RWPE2 (cell line): ENCODE data around the gene SH3YL1.
A peak's percentile ranks its signal among the peaks of the same experiment; 100 is the strongest.

ENCODE experiments used
- ATAC-seq: fragments of 200-7000 bp; cut with Tn5 transposase; 3 replicates; pipeline ENCODE4 v1.9.1; 2021; ENCODE audit warnings: low read depth
- DNase-seq: peaks from one replicate; pipeline ENCODE4 v3.0.0-alpha.2; 2020; ENCODE audit warnings: low spot score
- H3K27ac ChIP-seq: fragments of 450-650 bp; 2 replicates; pipeline ENCODE4 v1.5.1; 2017; ENCODE audit warnings: mild to moderate bottlenecking; ENCODE audit not compliant: poor library complexity, severe bottlenecking
- H3K27me3 ChIP-seq: fragments of 250-450 bp; sonication (Bioruptor Pico); 2 replicates; pipeline ENCODE4 v1.5.1; 2021; ENCODE audit warnings: mild to moderate bottlenecking, moderate library complexity; ENCODE audit not compliant: insufficient read depth, poor library complexity, severe bottlenecking
- H3K36me3 ChIP-seq: fragments of 250-450 bp; sonication (Bioruptor Pico); 2 replicates; pipeline ENCODE4 v1.5.1; 2020; ENCODE audit warnings: low read depth, mild to moderate bottlenecking, moderate library complexity
- H3K4me1 ChIP-seq: fragments of 250-450 bp; sonication (Bioruptor Pico); 2 replicates; pipeline ENCODE4 v1.5.1; 2021; ENCODE audit warnings: mild to moderate bottlenecking, moderate library complexity; ENCODE audit not compliant: insufficient read depth, poor library complexity, severe bottlenecking
- H3K4me3 ChIP-seq: fragments of 250-450 bp; sonication (Bioruptor Pico); 2 replicates; pipeline ENCODE4 v1.5.1; 2021; ENCODE audit warnings: mild to moderate bottlenecking, moderate library complexity; ENCODE audit not compliant: severe bottlenecking
- H3K9me3 ChIP-seq: fragments of 250-450 bp; sonication (Bioruptor Pico); 2 replicates; pipeline ENCODE4 v1.5.1; 2021; ENCODE audit warnings: mild to moderate bottlenecking, moderate library complexity; ENCODE audit not compliant: severe bottlenecking
- TF ChIP-seq, protein P1 (sequence below): fragments of 450-650 bp; IDR thresholded peaks from one replicate; pipeline ENCODE4 v1.5.1; 2017; ENCODE audit warnings: mild to moderate bottlenecking, moderate library complexity; ENCODE audit not compliant: poor library complexity, severe bottlenecking

The SH3YL1 gene

DNA sequence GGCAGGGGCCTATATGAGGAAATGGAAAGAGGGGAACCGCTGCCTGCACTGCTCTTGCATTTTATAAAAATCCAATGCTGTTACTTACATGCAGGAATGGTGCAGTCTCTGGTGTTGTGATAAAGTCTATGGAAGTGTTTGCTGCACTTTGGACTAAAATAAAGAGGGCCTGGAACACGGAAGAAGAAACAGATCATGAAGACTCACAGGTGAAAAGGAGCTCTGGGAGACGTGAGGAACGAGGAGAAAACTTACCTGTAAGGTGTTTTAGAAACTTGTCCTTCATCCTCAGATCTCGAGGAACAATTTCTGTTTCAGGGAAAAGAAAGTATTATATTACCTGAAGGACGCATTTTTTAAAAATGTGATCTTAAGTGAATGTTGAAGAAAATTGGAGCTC is 22.2 kb upstream of the SH3YL1 start:
- H3K27ac ChIP-seq: no peak overlapping the region
- no peaks in the 10 kb centered on the region for H3K36me3 ChIP-seq
- ATAC-seq: no peak
- TF ChIP-seq, protein P1, sequence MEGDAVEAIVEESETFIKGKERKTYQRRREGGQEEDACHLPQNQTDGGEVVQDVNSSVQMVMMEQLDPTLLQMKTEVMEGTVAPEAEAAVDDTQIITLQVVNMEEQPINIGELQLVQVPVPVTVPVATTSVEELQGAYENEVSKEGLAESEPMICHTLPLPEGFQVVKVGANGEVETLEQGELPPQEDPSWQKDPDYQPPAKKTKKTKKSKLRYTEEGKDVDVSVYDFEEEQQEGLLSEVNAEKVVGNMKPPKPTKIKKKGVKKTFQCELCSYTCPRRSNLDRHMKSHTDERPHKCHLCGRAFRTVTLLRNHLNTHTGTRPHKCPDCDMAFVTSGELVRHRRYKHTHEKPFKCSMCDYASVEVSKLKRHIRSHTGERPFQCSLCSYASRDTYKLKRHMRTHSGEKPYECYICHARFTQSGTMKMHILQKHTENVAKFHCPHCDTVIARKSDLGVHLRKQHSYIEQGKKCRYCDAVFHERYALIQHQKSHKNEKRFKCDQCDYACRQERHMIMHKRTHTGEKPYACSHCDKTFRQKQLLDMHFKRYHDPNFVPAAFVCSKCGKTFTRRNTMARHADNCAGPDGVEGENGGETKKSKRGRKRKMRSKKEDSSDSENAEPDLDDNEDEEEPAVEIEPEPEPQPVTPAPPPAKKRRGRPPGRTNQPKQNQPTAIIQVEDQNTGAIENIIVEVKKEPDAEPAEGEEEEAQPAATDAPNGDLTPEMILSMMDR: no peak
- DNase-seq: no peak
- H3K27me3 ChIP-seq: peaks cover 29% of the 10 kb centered on the region
- H3K4me3 ChIP-seq: no peak overlapping the region
- H3K9me3 ChIP-seq: no peaks in the 10 kb centered on the region
- peaks cover 6% of the 10 kb centered on the region for H3K4me1 ChIP-seq

DNA sequence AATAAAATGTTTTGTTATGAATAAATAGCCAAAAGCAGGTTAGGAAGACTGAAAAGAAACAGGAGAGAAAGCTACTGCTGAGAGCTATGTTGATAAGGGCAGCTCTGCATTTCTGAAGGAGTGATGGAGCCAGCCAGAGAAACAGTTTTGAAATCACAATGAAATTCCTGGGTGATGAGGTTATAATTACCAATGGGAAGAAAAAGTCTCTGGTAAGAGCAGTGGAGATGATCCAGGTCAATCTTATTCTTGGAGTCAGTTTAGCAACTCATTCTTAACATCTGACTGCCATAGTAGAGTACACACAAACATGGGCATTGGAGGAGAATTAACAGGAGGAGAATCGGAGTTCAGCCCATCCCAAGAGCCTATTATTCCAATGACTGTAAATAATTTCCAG is 21.7 kb upstream of the SH3YL1 start:
- H3K27ac ChIP-seq: no peak overlapping the region
- H3K9me3 ChIP-seq: no peaks in the 10 kb centered on the region
- peaks cover 27% of the 10 kb centered on the region for H3K27me3 ChIP-seq
- TF ChIP-seq, protein P1: no peak
- peak; percentile 28; the same call in 2 of the 3 replicates for ATAC-seq
- H3K36me3 ChIP-seq: no peaks in the 10 kb centered on the region
- peaks cover 6% of the 10 kb centered on the region for H3K4me1 ChIP-seq
- no peak overlapping the region for H3K4me3 ChIP-seq
- no peak for DNase-seq

DNA sequence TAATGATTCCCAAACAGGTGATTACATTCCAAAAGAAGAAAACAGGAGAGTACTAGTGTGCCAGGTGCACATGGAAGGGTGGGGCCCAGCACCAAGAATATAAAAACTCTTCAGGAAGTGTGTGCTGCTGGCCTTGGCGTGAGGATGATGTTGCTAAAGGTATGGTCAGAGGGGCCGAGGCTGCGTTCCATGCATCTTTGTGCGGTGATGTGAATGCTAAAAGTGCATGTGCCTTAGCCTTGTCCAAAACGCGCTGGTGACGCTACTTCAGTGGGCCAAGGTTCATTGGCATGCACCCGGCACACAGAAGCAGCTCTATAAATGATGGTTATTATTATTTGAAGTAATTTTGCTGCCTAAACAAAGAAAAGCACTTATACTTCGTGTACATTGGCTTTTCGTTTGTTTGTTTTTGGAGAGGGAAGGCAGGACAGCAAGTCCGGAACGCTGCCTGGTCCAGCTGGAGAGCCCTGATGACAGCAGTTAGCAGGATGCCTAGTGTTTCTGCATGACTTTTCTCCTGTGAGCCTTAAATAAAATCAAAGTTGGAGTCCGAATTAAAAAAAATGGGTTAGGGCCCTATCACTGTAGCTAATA is 21.2 kb upstream of the SH3YL1 start:
- DNase-seq: no peak
- H3K4me3 ChIP-seq: no peak overlapping the region
- H3K9me3 ChIP-seq: no peaks in the 10 kb centered on the region
- H3K4me1 ChIP-seq: peaks cover 6% of the 10 kb centered on the region
- H3K36me3 ChIP-seq: no peaks in the 10 kb centered on the region; the same call in 1 of the 2 replicates
- peaks cover 21% of the 10 kb centered on the region for H3K27me3 ChIP-seq
- TF ChIP-seq, protein P1: no peak
- ATAC-seq: no peak
- no peak overlapping the region for H3K27ac ChIP-seq

DNA sequence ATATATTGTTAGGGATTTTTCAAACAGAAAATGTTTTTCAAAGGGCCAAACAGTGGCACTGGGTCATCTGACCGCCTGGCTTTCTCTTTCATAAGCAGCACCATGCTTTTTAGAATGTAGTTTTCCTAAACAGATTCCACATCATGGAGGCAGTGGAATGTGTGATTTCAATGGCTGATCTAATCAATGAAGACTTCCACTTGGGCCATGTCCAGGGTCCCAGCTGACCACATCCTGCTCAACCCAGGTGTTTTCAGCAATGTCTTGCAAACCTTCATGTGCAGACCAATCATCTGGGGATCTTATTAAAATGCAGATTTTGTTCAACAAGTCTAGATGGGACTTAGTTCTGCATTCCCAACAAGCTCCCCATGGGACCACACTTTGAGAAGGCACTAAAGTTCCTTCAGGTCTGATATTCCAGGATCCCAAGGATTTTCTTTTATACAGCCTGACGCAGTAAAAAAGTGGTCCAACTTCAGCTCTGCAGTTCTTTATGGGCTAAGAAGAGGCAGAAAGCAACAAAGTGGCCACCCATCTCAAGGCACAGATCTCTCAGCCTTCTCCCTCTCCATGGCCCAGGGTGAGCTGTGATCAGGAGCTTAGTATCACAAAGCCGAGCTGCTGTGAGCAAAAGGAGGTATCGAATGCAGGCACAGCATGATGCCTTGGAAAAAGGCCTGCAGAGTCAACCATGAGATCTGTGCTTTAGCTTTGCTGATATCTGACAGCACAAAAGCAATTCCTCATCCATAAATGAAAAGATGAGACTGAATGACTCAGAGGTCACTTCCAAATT is 20.4 kb upstream of the SH3YL1 start:
- TF ChIP-seq, protein P1: no peak
- H3K36me3 ChIP-seq: peaks cover 5% of the 10 kb centered on the region
- peaks cover 13% of the 10 kb centered on the region for H3K27me3 ChIP-seq
- no peaks in the 10 kb centered on the region for H3K9me3 ChIP-seq
- H3K4me3 ChIP-seq: no peak overlapping the region
- peaks cover 2% of the 10 kb centered on the region for H3K4me1 ChIP-seq
- DNase-seq (no peak), ATAC-seq (no peak)
- no peak overlapping the region for H3K27ac ChIP-seq
